Vagina (tissue), 2 donors: ENCODE results near the gene NUDT8. TPM values are rescaled to one million over a fixed set of nuclear protein-coding genes. Genes with fewer than 3 reads are reported as not detected.

Source experiments
- DNase-seq, 2 donors: peaks; one replicate each; pipeline ENCODE4 v3.0.0-alpha.2; 2017; ENCODE audit errors: extremely low spot score in 2 of 2
- H3K27ac ChIP-seq: fragments of 200-600 bp; sonication (generic); one replicate; pipeline ENCODE4 v1.5.1; 2019
- H3K27me3 ChIP-seq: fragments of 200-600 bp; sonication (generic); one replicate; pipeline ENCODE4 v1.5.1; 2019
- H3K36me3 ChIP-seq, 2 donors: fragments of 200-600 bp; sonication (generic); one replicate each; pipeline ENCODE4 v1.5.1; 2017 to 2019
- H3K4me1 ChIP-seq: fragments of 200-600 bp; sonication (generic); one replicate; pipeline ENCODE4 v1.5.1; 2019
- H3K4me3 ChIP-seq, 2 donors: fragments of 200-600 bp; sonication (generic); 1 replicate in 1 of 2; 2 replicates in 1 of 2; pipeline ENCODE4 v1.5.1; 2016 to 2019
- H3K9me3 ChIP-seq: fragments of 200-600 bp; sonication (generic); one replicate; pipeline ENCODE4 v1.5.1; 2019
- CTCF ChIP-seq, 3 experiments: fragments of 450-650 bp in 2 of 3; fragments of 200-600 bp in 1 of 3; sonication (generic) in 1 of 3; IDR thresholded peaks; one replicate each; pipeline ENCODE4 v1.5.1; 2017 to 2019; ENCODE audit warnings: antibody characterized with exemption in 3 of 3, mild to moderate bottlenecking in 2 of 3, moderate library complexity in 2 of 3
- POLR2A ChIP-seq, 2 donors: fragments of 450-650 bp; IDR thresholded peaks; one replicate each; pipeline ENCODE4 v1.6.1; 2017; ENCODE audit warnings: antibody characterized with exemption in 2 of 2, mild to moderate bottlenecking in 2 of 2, moderate library complexity in 2 of 2
- POLR2AphosphoS5 ChIP-seq, 2 donors: sonication (generic); formaldehyde crosslinking; IDR thresholded peaks; one replicate each; pipeline ENCODE4 v1.9.0; 2017; ENCODE audit warnings: antibody characterized with exemption in 2 of 2, mild to moderate bottlenecking in 2 of 2, low read depth in 1 of 2; ENCODE audit not compliant: insufficient read depth in 1 of 2
- intact Hi-C: fragments of 100-400 bp; cut with DNase I; formaldehyde crosslinking; loops from one replicate; pipeline ENCODE4 v1.15.1; 2023
- total RNA-seq: library from RNA; depleted of rRNA; stranded (reverse); fragments of >200 nt; gene quantifications from one replicate; pipeline ENCODE4 v1.2.3, GENCODE V29; 2016

The NUDT8 gene
- total RNA-seq, 1 donor from 2014 or later = 23.8 TPM

- TF ChIP-seq POLR2A (IDR thresholded peaks at IDR 0.05) = no peak
- TF ChIP-seq POLR2AphosphoS5 (IDR thresholded peaks at IDR 0.05; ENCODE audit: insufficient read depth in 1 of 2, low read depth in 1 of 2) = no peak
- TF ChIP-seq CTCF (IDR thresholded peaks at IDR 0.05) = no peak
- Histone ChIP-seq H3K27me3 (no peaks in the 10 kb centered on the region), H3K4me3 (no peak overlapping the region), H3K36me3 (peaks cover 0 to 37% of the 10 kb centered on the region in 2 donors), H3K9me3 (no peaks in the 10 kb centered on the region), H3K4me1 (peaks cover 23% of the 10 kb centered on the region), H3K27ac (no peak overlapping the region)
- intact Hi-C loops = loop anchor here (10.0 kb wide), 1 partner anchor 208 kb away; the partner anchor contains the start of genes PPP1CA and TBC1D10C
- DNase-seq = no peak
Measured at GRCh38 chr11:67612751-67613150, 17.0 kb downstream of the NUDT8 start.

- Histone ChIP-seq H3K36me3 (peaks cover 0 to 37% of the 10 kb centered on the region in 2 donors), H3K4me1 (peaks cover 30% of the 10 kb centered on the region), H3K27ac (no peak overlapping the region), H3K27me3 (no peaks in the 10 kb centered on the region), H3K4me3 (no peak overlapping the region), H3K9me3 (no peaks in the 10 kb centered on the region)
- intact Hi-C loops = loop anchor here (10.0 kb wide), 1 partner anchor 207 kb away; the partner anchor contains the start of genes PPP1CA and TBC1D10C
- no peak for TF ChIP-seq POLR2AphosphoS5 (IDR thresholded peaks at IDR 0.05; ENCODE audit: insufficient read depth in 1 of 2, low read depth in 1 of 2)
- TF ChIP-seq POLR2A (IDR thresholded peaks at IDR 0.05) = no peak
- no peak for TF ChIP-seq CTCF (IDR thresholded peaks at IDR 0.05)
- DNase-seq = no peak
Measured at GRCh38 chr11:67611704-67612587, 17.8 kb downstream of the NUDT8 start.

- peaks cover 0 to 37% of the 10 kb centered on the region in 2 donors for H3K36me3 ChIP-seq
- H3K27ac ChIP-seq = no peak overlapping the region
- TF ChIP-seq POLR2AphosphoS5 (IDR thresholded peaks at IDR 0.05; ENCODE audit: insufficient read depth in 1 of 2, low read depth in 1 of 2) (no peak), CTCF (IDR thresholded peaks at IDR 0.05) (no peak), POLR2A (IDR thresholded peaks at IDR 0.05) (no peak)
- H3K27me3 ChIP-seq = no peaks in the 10 kb centered on the region
- no peaks in the 10 kb centered on the region for H3K9me3 ChIP-seq
- H3K4me1 ChIP-seq = peaks cover 32% of the 10 kb centered on the region
- intact Hi-C loops = loop anchor here (10.0 kb wide), 1 partner anchor 206 kb away; the partner anchor contains the start of genes PPP1CA and TBC1D10C
- no peak for DNase-seq
- no peak overlapping the region for H3K4me3 ChIP-seq
Measured at GRCh38 chr11:67611165-67611564, 18.6 kb downstream of the NUDT8 start.

- Histone ChIP-seq H3K36me3 (peaks cover 0 to 37% of the 10 kb centered on the region in 2 donors), H3K4me1 (peaks cover 37% of the 10 kb centered on the region), H3K27me3 (no peaks in the 10 kb centered on the region), H3K9me3 (no peaks in the 10 kb centered on the region), H3K27ac (no peak overlapping the region), H3K4me3 (no peak overlapping the region)
- intact Hi-C loops = loop anchor here (10.0 kb wide), 1 partner anchor 206 kb away; the partner anchor contains the start of genes PPP1CA and TBC1D10C
- no peak for DNase-seq
- TF ChIP-seq POLR2AphosphoS5 (IDR thresholded peaks at IDR 0.05; ENCODE audit: insufficient read depth in 1 of 2, low read depth in 1 of 2) (no peak), CTCF (IDR thresholded peaks at IDR 0.05) (no peak), POLR2A (IDR thresholded peaks at IDR 0.05) (no peak)
Measured at GRCh38 chr11:67610302-67610868, 19.4 kb downstream of the NUDT8 start.
